SK-N-SH (cell line): ENCODE data around the gene SP100. TPM values are rescaled to one million over a fixed set of nuclear protein-coding genes. Genes with fewer than 3 reads are reported as not detected.

Experiments
- CTCF ChIA-PET: fragments of 300-600, 350-600 bp; formaldehyde crosslinking; extraction: SDS; loops from one replicate; lab custom pipeline; 2021; lab: Yijun Ruan, JAX
- POLR2A ChIA-PET: fragments of 350-600 bp; sonication (Branson Sonifier 250); formaldehyde crosslinking; extraction: SDS; loops from one replicate; lab custom pipeline; 2020; ENCODE audit warnings: antibody characterized with exemption, inconsistent platforms; lab: Yijun Ruan, JAX
- DNase-seq: peaks from one replicate; pipeline ENCODE4 v3.0.0; 2012
- H2AFZ ChIP-seq: fragments of 200-600 bp; sonication (generic); 2 replicates; pipeline ENCODE4 v1.8.1; 2016; ENCODE audit warnings: antibody characterized with exemption, mild to moderate bottlenecking, low read depth
- H3F3A ChIP-seq: fragments of 200-600 bp; sonication (generic); replicated peaks from 2 replicates; pipeline ENCODE3; 2016; ENCODE audit warnings: antibody characterized with exemption, mild to moderate bottlenecking; ENCODE audit not compliant: insufficient read depth
- H3K27ac ChIP-seq, 2 experiments: fragments of 200-500 bp in 1 of 2; fragments of 200-600 bp in 1 of 2; sonication (Bioruptor generic) in 1 of 2; sonication (generic), shearing (Covaris generic) in 1 of 2; 2 replicates each; pipeline versions ENCODE4 v1.5.1 to v1.6.1; 2014 to 2016; ENCODE audit warnings: low read depth in 2 of 2, inconsistent platforms in 1 of 2, low read length in 1 of 2, mild to moderate bottlenecking in 1 of 2, mixed read lengths in 1 of 2
- H3K27me3 ChIP-seq: fragments of 200-600 bp; sonication (generic), shearing (Covaris generic); 2 replicates; pipeline ENCODE4 v1.6.1; 2016; ENCODE audit warnings: mixed run types; ENCODE audit not compliant: insufficient read depth
- H3K36me3 ChIP-seq, 2 experiments: fragments of 200-500 bp in 1 of 2; fragments of 200-600 bp in 1 of 2; sonication (Bioruptor generic) in 1 of 2; sonication (generic) in 1 of 2; replicated peaks in 1 of 2; 2 replicates each; pipeline versions ENCODE3 to v1.5.1; 2014 to 2016; ENCODE audit warnings: low read length in 1 of 2, mild to moderate bottlenecking in 1 of 2; ENCODE audit not compliant: insufficient read depth in 2 of 2, control insufficient read depth in 1 of 2
- H3K4me1 ChIP-seq, 2 experiments: fragments of 200-500 bp in 1 of 2; fragments of 200-600 bp in 1 of 2; sonication (Bioruptor generic) in 1 of 2; sonication (generic), shearing (Covaris generic) in 1 of 2; 2 replicates each; pipeline versions ENCODE4 v1.5.1 to v1.6.1; 2014 to 2016; ENCODE audit warnings: low read depth in 1 of 2, low read length in 1 of 2, mixed run types in 1 of 2; ENCODE audit not compliant: insufficient read depth in 2 of 2, control insufficient read depth in 1 of 2
- H3K4me2 ChIP-seq: fragments of 200-600 bp; sonication (generic), shearing (Covaris generic); 2 replicates; pipeline ENCODE4 v1.6.1; 2017; ENCODE audit warnings: mixed run types
- H3K4me3 ChIP-seq, 2 experiments: fragments of 200-500 bp in 1 of 2; fragments of 200-600 bp in 1 of 2; sonication (Bioruptor generic) in 1 of 2; sonication (generic), shearing (Covaris generic) in 1 of 2; 2 replicates each; pipeline versions ENCODE4 v1.5.1 to v1.8.1; 2014 to 2016; ENCODE audit warnings: low read depth in 2 of 2, inconsistent platforms in 1 of 2, low read length in 1 of 2, mild to moderate bottlenecking in 1 of 2, mixed read lengths in 1 of 2, moderate library complexity in 1 of 2
- H3K79me2 ChIP-seq: fragments of 200-600 bp; sonication (generic); 2 replicates; pipeline ENCODE4 v1.8.1; 2017; ENCODE audit warnings: mild to moderate bottlenecking; ENCODE audit not compliant: insufficient read depth
- H3K9ac ChIP-seq: fragments of 200-600 bp; sonication (generic); 2 replicates; pipeline ENCODE4 v1.6.1; 2017; ENCODE audit warnings: mixed run types
- H3K9me2 ChIP-seq: fragments of 200-600 bp; sonication (generic); 2 replicates; pipeline ENCODE4 v1.6.1; 2017; ENCODE audit warnings: mixed run types
- H3K9me3 ChIP-seq: fragments of 200-600 bp; sonication (generic); 2 replicates; pipeline ENCODE4 v1.6.1; 2017; ENCODE audit warnings: mixed run types, mild to moderate bottlenecking, moderate library complexity
- H4K20me1 ChIP-seq: fragments of 200-600 bp; sonication (generic); 2 replicates; pipeline ENCODE4 v1.6.1; 2017; ENCODE audit warnings: mild to moderate bottlenecking, mixed run types; ENCODE audit not compliant: insufficient read depth
- CHD2 ChIP-seq: fragments of 150-350 bp; IDR thresholded peaks from 2 replicates; pipeline ENCODE4 v1.6.1; 2018; ENCODE audit warnings: low read length; ENCODE audit not compliant: partially characterized antibody
- ELF1 ChIP-seq: IDR thresholded peaks from 2 replicates; pipeline ENCODE4 v1.4.0; 2012
- EP300 ChIP-seq, 2 experiments: IDR thresholded peaks; 2 replicates each; pipeline versions ENCODE4 v1.4.0 to v1.6.1; 2012; ENCODE audit warnings: borderline replicate concordance in 1 of 2, low read depth in 1 of 2, low read length in 1 of 2
- FOSL2 ChIP-seq: IDR thresholded peaks from 2 replicates; pipeline ENCODE4 v1.4.0; 2012; ENCODE audit warnings: low read depth, mild to moderate bottlenecking, moderate library complexity, borderline replicate concordance
- FOXM1 ChIP-seq: IDR thresholded peaks from 2 replicates; pipeline ENCODE4 v1.4.0; 2012; ENCODE audit warnings: low read depth, mild to moderate bottlenecking
- GABPA ChIP-seq: IDR thresholded peaks from 2 replicates; pipeline ENCODE4 v1.4.0; 2012; ENCODE audit warnings: low read depth, mild to moderate bottlenecking
- GATA2 ChIP-seq: sonication (generic); formaldehyde crosslinking; IDR thresholded peaks from 2 replicates; pipeline ENCODE4 v1.5.0; 2020; ENCODE audit warnings: mild to moderate bottlenecking, missing genetic modification reagents
- JUND ChIP-seq: IDR thresholded peaks from 2 replicates; pipeline ENCODE4 v1.4.0; 2012
- NFIC ChIP-seq: IDR thresholded peaks from 2 replicates; pipeline ENCODE4 v1.4.0; 2012; ENCODE audit warnings: borderline replicate concordance
- RAD21 ChIP-seq: IDR thresholded peaks from 2 replicates; pipeline ENCODE4 v1.6.1; 2012; ENCODE audit warnings: mild to moderate bottlenecking, low read length
- TAF1 ChIP-seq: IDR thresholded peaks from 2 replicates; pipeline ENCODE4 v1.6.1; 2012; ENCODE audit warnings: low read depth, mild to moderate bottlenecking, low read length, moderate library complexity, borderline replicate concordance
- TCF12 ChIP-seq: IDR thresholded peaks from 2 replicates; pipeline ENCODE4 v1.4.0; 2012
- WGBS: methylation state at CpG from one replicate; pipeline ENCODE4 v1.1.6; 2017; ENCODE audit warnings: low lambda C conversion rate; 5-methylcytosine and 5-hydroxymethylcytosine counted together
- polyA plus RNA-seq, 3 experiments: library from polyadenylated mRNA; depleted of rRNA; stranded (reverse); fragments of >200 nt; gene quantifications; 2 replicates each; pipeline ENCODE4 v1.2.3, GENCODE V29; 2012
- TF ChIP-seq, protein P1 (sequence below): IDR thresholded peaks from 2 replicates; pipeline ENCODE4 v1.6.1; 2012; ENCODE audit warnings: mild to moderate bottlenecking, low read depth, low read length, moderate library complexity
- TF ChIP-seq, protein P2 (sequence below): fragments of 200-600 bp; sonication (generic); IDR thresholded peaks from 2 replicates; pipeline ENCODE4 v1.6.1; 2017; ENCODE audit warnings: antibody characterized with exemption, mild to moderate bottlenecking, moderate library complexity

SP100 gene
- polyA plus RNA-seq, 1 of the 3 experiments (the other 2 are of a cell fraction): 38.1 TPM

DNA sequence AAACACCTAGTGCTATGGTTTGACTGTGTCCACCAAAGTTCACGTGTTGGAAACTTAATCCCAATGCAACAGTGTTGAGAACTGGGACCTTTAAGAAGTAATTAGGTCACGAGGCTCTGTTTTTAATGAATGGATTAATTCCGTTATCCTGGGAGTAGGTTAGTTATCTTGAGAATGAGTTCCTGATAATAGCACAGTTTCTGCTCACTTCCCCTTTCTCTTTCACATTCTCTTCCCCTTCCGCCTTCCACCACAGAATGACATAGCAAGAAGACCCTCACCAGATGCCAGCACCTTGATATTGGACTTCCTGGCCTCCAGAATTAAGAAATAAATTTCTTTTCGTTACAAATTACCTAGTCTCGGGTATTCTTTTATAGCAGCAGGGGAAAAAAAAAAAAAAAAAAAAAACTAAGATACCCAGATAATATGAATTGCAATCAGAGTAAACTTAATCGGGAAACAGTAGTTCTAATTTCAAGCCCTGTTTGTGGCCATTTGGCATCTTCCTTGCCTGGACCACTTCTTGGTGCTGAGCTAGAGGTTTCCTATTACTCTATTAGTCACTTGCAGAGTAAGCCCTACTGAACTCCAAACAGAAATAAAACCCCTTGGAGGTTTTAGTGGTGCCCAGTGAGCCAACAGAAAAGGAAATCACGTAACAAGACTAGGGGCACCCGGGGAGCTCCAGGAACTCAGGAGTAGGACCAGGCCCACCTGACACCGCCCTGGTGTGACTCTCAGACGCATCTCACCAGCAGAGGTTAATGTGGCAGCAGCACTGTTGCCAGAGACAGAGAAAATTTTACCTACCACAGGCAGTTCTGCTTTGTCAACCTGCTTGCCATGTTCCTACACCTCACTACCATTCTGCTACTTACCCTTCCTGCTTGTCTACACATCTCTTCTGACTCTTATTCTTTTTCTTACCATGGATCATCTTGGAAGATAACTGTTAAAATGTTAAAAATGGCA is 149.1 kb downstream of the SP100 start:
- DNase-seq: no peak
- POLR2A ChIA-PET: no interaction called here

More for the DNA sequence above, 149.1 kb downstream of the SP100 start:
- H3K4me2 ChIP-seq: no peak overlapping the region
- H3F3A ChIP-seq: no peaks in the 10 kb centered on the region
- H3K9me3 ChIP-seq: no peaks in the 10 kb centered on the region
- no peaks in the 10 kb centered on the region for H4K20me1 ChIP-seq
- no peaks in the 10 kb centered on the region for H3K4me1 ChIP-seq
- no peak overlapping the region for H3K27ac ChIP-seq
- no peaks in the 10 kb centered on the region for H3K36me3 ChIP-seq
- WGBS: 22% methylated on average over 11 of the region's 11 CpGs
- H2AFZ ChIP-seq: no peak overlapping the region
- TF ChIP-seq FOSL2: peak; percentile 12; the same call in 1 of the 2 replicates
- no peak for TF ChIP-seq CHD2
- TF ChIP-seq GATA2 (CRISPR knock-in tag): no peak
- no peak for TF ChIP-seq FOXM1
- TF ChIP-seq, protein P1, sequence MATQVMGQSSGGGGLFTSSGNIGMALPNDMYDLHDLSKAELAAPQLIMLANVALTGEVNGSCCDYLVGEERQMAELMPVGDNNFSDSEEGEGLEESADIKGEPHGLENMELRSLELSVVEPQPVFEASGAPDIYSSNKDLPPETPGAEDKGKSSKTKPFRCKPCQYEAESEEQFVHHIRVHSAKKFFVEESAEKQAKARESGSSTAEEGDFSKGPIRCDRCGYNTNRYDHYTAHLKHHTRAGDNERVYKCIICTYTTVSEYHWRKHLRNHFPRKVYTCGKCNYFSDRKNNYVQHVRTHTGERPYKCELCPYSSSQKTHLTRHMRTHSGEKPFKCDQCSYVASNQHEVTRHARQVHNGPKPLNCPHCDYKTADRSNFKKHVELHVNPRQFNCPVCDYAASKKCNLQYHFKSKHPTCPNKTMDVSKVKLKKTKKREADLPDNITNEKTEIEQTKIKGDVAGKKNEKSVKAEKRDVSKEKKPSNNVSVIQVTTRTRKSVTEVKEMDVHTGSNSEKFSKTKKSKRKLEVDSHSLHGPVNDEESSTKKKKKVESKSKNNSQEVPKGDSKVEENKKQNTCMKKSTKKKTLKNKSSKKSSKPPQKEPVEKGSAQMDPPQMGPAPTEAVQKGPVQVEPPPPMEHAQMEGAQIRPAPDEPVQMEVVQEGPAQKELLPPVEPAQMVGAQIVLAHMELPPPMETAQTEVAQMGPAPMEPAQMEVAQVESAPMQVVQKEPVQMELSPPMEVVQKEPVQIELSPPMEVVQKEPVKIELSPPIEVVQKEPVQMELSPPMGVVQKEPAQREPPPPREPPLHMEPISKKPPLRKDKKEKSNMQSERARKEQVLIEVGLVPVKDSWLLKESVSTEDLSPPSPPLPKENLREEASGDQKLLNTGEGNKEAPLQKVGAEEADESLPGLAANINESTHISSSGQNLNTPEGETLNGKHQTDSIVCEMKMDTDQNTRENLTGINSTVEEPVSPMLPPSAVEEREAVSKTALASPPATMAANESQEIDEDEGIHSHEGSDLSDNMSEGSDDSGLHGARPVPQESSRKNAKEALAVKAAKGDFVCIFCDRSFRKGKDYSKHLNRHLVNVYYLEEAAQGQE: no peak
- no peak for TF ChIP-seq TAF1
- TF ChIP-seq GABPA: no peak
- no peak for TF ChIP-seq JUND
- TF ChIP-seq EP300 (IDR thresholded peaks at IDR 0.05; ENCODE audit: borderline replicate concordance in 1 of 2, low read depth in 1 of 2, low read length in 1 of 2): no peak
- no peak for TF ChIP-seq ELF1
- TF ChIP-seq TCF12: no peak
- TF ChIP-seq RAD21: no peak
- TF ChIP-seq, protein P2, sequence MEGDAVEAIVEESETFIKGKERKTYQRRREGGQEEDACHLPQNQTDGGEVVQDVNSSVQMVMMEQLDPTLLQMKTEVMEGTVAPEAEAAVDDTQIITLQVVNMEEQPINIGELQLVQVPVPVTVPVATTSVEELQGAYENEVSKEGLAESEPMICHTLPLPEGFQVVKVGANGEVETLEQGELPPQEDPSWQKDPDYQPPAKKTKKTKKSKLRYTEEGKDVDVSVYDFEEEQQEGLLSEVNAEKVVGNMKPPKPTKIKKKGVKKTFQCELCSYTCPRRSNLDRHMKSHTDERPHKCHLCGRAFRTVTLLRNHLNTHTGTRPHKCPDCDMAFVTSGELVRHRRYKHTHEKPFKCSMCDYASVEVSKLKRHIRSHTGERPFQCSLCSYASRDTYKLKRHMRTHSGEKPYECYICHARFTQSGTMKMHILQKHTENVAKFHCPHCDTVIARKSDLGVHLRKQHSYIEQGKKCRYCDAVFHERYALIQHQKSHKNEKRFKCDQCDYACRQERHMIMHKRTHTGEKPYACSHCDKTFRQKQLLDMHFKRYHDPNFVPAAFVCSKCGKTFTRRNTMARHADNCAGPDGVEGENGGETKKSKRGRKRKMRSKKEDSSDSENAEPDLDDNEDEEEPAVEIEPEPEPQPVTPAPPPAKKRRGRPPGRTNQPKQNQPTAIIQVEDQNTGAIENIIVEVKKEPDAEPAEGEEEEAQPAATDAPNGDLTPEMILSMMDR: no peak
- peak; percentile 36; the same call in 1 of the 2 replicates for TF ChIP-seq NFIC
- TF ChIP-seq, all 33 proteins: peak for 2
- Histone ChIP-seq H3K9ac (no peak overlapping the region), H3K9me2 (no peaks in the 10 kb centered on the region; the same call in 1 of the 2 replicates), H3K4me3 (no peak overlapping the region), H3K27me3 (no peaks in the 10 kb centered on the region), H3K79me2 (no peaks in the 10 kb centered on the region)
- CTCF ChIA-PET: no interaction called here
